Nephron progenitor cell (in vitro differentiated cells): Measurements from ENCODE around the gene CMSS1.

Experiments
- DNase-seq: peaks from one replicate; pipeline ENCODE4 v3.0.0; 2021
- H3K27ac Mint-ChIP-seq: 2 replicates; pipeline ENCODE4 v1.8.0; 2021; ENCODE audit warnings: mild to moderate bottlenecking, moderate library complexity, mixed read lengths
- H3K27me3 Mint-ChIP-seq: 2 replicates; pipeline ENCODE4 v1.8.0; 2021; ENCODE audit warnings: mild to moderate bottlenecking, low read depth, mixed read lengths; ENCODE audit not compliant: poor library complexity
- H3K36me3 Mint-ChIP-seq: 2 replicates; pipeline ENCODE4 v1.8.0; 2021; ENCODE audit warnings: low read depth, mixed read lengths
- H3K4me1 Mint-ChIP-seq: 2 replicates; pipeline ENCODE4 v1.8.0; 2021; ENCODE audit warnings: mixed read lengths
- H3K4me3 Mint-ChIP-seq: 2 replicates; pipeline ENCODE4 v1.8.0; 2021; ENCODE audit warnings: mild to moderate bottlenecking, moderate library complexity, mixed read lengths
- H3K9me3 Mint-ChIP-seq: 2 replicates; pipeline ENCODE4 v1.8.0; 2021; ENCODE audit warnings: mild to moderate bottlenecking, moderate library complexity, mixed read lengths
- TF ChIP-seq, protein P1 (sequence below): fragments of 200-600 bp; sonication (generic); IDR thresholded peaks from 2 replicates; pipeline ENCODE4 v1.5.0; 2021; ENCODE audit warnings: antibody characterized with exemption

CMSS1 gene

DNA sequence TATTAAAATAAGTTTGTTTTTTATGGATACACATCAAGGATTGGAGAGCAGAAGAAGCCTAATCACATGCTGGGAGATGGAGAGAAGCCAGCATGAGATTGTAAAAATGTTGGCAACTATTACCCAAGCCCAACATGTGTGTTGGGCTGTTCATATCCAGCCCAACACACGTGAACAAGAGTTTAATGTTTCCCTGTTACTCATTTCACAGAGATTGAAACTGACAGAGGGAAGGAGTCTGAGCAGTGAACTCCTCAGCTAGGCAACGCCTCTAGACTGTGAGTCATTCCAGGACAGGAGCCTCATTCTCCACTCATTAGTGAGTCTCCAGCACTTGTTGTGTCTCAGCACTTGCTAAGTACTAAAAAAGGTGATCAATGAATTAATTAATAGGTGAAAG, 43.2 kb upstream of the CMSS1 start:
- peaks cover 29% of the 10 kb centered on the region for H3K4me1 Mint-ChIP-seq
- no peak for DNase-seq
- no peak overlapping the region for H3K27ac Mint-ChIP-seq
- H3K27me3 Mint-ChIP-seq: peaks cover 3% of the 10 kb centered on the region
- no peak overlapping the region for H3K4me3 Mint-ChIP-seq
- H3K9me3 Mint-ChIP-seq: no peaks in the 10 kb centered on the region
- no peaks in the 10 kb centered on the region for H3K36me3 Mint-ChIP-seq
- TF ChIP-seq, protein P1, sequence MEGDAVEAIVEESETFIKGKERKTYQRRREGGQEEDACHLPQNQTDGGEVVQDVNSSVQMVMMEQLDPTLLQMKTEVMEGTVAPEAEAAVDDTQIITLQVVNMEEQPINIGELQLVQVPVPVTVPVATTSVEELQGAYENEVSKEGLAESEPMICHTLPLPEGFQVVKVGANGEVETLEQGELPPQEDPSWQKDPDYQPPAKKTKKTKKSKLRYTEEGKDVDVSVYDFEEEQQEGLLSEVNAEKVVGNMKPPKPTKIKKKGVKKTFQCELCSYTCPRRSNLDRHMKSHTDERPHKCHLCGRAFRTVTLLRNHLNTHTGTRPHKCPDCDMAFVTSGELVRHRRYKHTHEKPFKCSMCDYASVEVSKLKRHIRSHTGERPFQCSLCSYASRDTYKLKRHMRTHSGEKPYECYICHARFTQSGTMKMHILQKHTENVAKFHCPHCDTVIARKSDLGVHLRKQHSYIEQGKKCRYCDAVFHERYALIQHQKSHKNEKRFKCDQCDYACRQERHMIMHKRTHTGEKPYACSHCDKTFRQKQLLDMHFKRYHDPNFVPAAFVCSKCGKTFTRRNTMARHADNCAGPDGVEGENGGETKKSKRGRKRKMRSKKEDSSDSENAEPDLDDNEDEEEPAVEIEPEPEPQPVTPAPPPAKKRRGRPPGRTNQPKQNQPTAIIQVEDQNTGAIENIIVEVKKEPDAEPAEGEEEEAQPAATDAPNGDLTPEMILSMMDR: no peak

DNA sequence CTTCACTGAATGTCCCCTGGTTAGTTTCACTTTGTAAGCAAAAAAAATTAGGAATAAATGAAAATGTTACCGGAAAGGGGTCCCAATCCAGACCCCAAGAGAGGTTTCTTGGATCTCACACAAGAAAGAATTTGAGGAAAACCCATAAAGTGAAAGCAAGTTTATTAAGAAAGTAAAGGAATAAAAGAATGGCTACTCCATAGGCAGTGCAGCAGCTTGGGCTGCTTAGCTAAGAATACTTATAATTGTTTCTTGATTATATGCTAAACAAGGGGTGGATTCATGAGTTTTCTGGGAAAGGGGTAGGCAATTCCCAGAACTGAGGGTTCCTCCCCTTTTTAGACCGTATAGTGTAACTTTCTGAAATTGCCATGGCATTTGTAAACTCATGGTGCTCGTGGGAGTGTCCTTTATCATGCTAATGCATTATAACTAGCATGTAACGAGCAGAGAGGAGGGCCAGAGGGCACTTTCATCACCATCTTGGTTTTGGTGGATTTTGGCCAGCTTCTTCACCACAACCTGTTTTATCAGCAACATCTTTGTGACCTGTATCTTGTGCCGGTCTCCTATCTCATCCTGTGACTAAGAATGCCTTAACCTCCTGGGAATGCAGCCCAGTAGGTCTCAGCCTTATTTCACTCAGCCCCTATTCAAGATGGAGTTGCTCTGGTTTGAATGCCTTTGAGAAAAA, 41.0 kb upstream of the CMSS1 start:
- Mint-ChIP-seq H3K9me3 (no peaks in the 10 kb centered on the region), H3K36me3 (no peaks in the 10 kb centered on the region), H3K27ac (peak overlapping the region; percentile 75), H3K4me1 (peaks cover 39% of the 10 kb centered on the region), H3K4me3 (no peak overlapping the region), H3K27me3 (peaks cover 3% of the 10 kb centered on the region)
- TF ChIP-seq, protein P1: no peak
- DNase-seq: no peak

DNA sequence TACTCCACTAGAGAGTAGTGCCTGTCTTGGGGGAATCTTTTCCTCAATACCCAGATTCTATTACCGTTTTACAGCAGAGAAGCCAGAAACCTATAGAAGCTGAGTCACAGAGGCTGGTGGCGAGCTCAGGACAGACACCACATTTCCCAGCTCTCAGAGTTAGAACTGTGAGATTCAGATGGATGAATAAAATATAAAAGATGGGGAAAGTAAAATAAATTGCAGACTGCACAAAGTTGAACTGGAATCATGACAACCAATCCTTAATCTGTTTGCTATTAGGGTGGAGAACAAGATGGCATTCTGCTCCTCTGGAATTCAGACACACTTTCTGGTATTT, 40.5 kb upstream of the CMSS1 start:
- DNase-seq: no peak
- Mint-ChIP-seq H3K27me3 (peaks cover 3% of the 10 kb centered on the region), H3K9me3 (no peaks in the 10 kb centered on the region), H3K4me1 (peaks cover 39% of the 10 kb centered on the region), H3K4me3 (no peak overlapping the region), H3K27ac (peak overlapping the region; percentile 75), H3K36me3 (no peaks in the 10 kb centered on the region)
- TF ChIP-seq, protein P1: no peak

DNA sequence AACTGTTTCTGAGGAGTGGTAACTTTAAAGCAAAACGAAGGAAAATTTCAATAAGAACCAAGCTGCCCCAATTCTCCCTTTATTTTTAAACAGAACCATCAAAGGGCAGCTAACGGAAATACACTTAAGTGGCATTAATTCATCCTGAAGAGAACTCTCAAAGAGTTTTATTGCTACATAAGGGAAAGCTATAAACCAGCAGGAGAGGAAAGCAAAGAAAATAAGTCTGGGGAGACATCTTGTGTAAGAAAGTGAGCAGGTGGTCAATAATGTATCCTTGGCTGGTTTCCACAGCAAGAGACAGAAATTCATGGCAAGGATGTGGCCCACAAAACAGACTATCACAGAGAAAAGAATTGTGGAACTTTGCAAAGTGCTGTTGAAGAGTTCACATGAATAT, 40.0 kb upstream of the CMSS1 start:
- peak overlapping the region; percentile 46 for H3K4me3 Mint-ChIP-seq
- H3K4me1 Mint-ChIP-seq: peaks cover 39% of the 10 kb centered on the region
- H3K36me3 Mint-ChIP-seq: no peaks in the 10 kb centered on the region
- DNase-seq: no peak
- peak overlapping the region; percentile 38 for H3K27ac Mint-ChIP-seq
- no peaks in the 10 kb centered on the region for H3K9me3 Mint-ChIP-seq
- H3K27me3 Mint-ChIP-seq: peaks cover 3% of the 10 kb centered on the region
- TF ChIP-seq, protein P1: no peak

DNA sequence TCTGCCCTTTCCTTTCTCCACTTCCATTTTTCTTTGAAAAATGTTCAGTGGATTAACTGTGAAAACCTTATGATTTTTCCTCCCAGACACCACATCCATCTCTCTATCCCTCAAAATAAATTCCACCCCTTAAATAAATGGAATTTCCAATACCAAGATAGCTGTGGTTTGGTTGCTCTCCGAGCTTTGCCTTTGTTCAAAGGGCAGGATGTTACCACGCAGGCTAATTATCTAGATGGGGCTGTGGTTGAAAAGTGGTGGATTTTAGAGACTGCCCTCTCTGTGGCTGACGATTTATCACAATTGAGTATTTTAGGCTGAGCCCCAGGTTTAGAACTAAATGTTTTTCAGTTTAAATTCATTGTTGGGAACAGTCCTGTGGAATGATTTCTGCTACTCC, 36.9 kb upstream of the CMSS1 start:
- TF ChIP-seq, protein P1: no peak
- peaks cover 47% of the 10 kb centered on the region for H3K4me1 Mint-ChIP-seq
- peaks cover 3% of the 10 kb centered on the region for H3K27me3 Mint-ChIP-seq
- DNase-seq: no peak
- no peak overlapping the region for H3K4me3 Mint-ChIP-seq
- no peaks in the 10 kb centered on the region for H3K9me3 Mint-ChIP-seq
- H3K36me3 Mint-ChIP-seq: no peaks in the 10 kb centered on the region
- no peak overlapping the region for H3K27ac Mint-ChIP-seq

DNA sequence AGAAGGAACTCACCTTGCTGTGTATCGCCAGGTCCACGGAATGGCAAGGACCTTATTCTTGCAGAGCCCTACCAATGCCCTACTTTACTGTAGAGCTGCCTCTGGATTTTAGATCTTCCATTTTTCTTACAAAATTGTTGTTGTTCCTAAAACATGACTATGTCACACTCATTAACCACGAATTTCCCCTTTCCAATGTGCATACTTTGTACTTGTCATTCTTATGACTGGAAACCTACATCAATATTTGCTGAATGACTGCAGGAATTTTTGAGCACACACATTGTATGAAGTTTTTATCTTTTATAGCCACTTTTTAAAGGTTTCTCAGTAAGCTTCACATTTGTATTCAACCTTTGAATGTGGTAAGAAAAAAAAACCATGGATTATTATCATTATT, 35.9 kb upstream of the CMSS1 start:
- Mint-ChIP-seq H3K36me3 (no peaks in the 10 kb centered on the region), H3K9me3 (no peaks in the 10 kb centered on the region), H3K27ac (no peak overlapping the region), H3K27me3 (peaks cover 3% of the 10 kb centered on the region), H3K4me3 (no peak overlapping the region), H3K4me1 (peaks cover 39% of the 10 kb centered on the region)
- DNase-seq: no peak
- TF ChIP-seq, protein P1: no peak
